ENCODE results near the gene PDE3A.
"Not testable (repeated sequence)": the region's sequence is repeated elsewhere in the genome, so short reads cannot be mapped to it uniquely, and the experiment has no call there.

The PDE3A gene

DNA sequence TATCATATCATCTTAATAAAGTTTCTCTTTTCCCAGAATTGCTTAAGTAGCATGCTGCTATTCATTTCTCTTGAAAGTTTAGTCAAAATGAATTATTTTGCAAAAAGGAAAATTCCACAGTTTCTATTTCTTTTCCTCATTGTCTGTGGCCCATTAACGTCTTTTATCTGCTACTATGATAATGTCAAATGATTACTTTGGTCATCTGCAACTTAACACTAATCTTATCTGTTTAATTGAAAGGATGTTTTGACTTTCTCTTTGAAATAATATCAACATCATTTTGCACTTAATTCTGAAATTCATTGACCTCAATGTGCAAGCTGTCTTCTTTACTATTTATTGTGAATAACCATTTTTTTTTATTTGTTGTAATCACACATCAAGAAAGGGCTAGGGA lies 180.3 kb downstream of the PDE3A start:
- no peak for DNase-seq (ENCODE audit: low read depth, low spot score)

- DNase-seq (ENCODE audit: low read depth, low spot score): peak; percentile 55
Observed at GRCh38 chr12:20549108-20549719, 180.9 kb downstream of the PDE3A start.

GRCh38 chr12:20551742-20552442 lies 183.6 kb downstream of the PDE3A start:
- DNase-seq (ENCODE audit: low read depth, low spot score): not testable (repeated sequence)

- DNase-seq (ENCODE audit: low read depth, low spot score): not testable (repeated sequence)
Observed at GRCh38 chr12:20552586-20552985, 184.2 kb downstream of the PDE3A start.

DNA sequence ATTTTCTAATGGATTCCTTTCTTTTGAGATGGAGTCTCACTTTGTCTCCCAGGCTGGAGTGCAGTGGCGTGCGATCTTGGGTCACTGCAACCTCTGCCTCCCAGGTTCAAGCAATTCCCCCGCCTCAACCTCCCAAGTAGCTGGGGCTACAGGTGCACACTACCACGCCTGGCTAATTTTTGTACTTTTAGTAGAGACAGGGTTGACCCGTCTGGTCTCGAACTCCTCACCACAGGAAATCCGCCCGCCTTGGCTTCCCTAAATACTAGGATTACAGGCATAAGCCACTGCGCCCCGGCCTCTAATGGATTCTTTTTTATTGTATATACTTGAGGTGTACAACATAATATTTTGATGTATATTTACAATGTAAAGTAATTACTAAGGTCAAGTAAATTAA lies 186.7 kb downstream of the PDE3A start:
- DNase-seq (ENCODE audit: low read depth, low spot score): no peak

- DNase-seq (ENCODE audit: low read depth, low spot score): no peak
Observed at GRCh38 chr12:20555771-20556170, 187.4 kb downstream of the PDE3A start.

GRCh38 chr12:20557096-20557495 lies 188.8 kb downstream of the PDE3A start:
- DNase-seq (ENCODE audit: low read depth, low spot score): no peak

- no peak for DNase-seq (ENCODE audit: low read depth, low spot score)
Observed at GRCh38 chr12:20560935-20561334, 192.6 kb downstream of the PDE3A start.

DNA sequence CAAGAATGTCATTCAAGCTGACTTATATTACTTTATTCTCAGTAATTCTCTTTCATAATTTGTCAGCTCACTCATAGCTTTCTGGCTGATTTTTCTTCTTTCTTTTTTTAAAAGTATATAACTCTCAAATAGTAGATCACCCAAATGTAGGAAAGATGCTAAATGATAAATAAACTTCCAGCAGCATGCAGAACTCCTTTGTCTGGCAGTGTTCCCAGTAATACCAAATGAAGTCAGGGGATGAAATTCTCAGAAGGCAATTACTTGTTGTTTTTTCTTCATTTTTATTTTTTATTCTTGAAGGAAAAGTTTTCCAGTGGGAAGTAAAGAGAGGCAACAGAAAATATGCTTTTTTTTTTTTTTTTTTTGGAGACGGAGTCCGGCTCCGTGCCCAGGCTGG lies 193.5 kb downstream of the PDE3A start:
- DNase-seq (ENCODE audit: low read depth, low spot score): peak; percentile 10

GRCh38 chr12:20567413-20567812 lies 199.1 kb downstream of the PDE3A start:
- no peak for DNase-seq (ENCODE audit: low read depth, low spot score)

DNA sequence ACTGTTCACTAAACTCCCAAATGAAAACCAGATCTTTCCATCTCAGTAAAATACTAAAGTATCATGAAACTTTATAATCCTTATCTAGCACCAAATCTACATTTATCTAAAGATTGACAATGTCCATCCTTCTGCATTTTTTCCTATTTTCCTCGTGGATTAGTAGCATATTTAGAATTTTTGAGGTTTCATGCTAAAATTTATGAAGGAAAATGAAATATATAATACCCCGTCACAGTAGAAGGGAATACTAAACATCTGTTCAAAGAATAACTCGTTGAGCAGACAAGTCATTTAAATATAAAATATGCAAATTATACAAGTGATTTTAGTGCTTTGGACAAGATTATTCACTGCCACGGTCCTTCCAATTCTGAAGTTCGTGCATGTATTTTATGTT lies 204.1 kb downstream of the PDE3A start:
- no peak for DNase-seq (ENCODE audit: low read depth, low spot score)

- DNase-seq (ENCODE audit: low read depth, low spot score): no peak
Observed at GRCh38 chr12:20576528-20576927, 208.2 kb downstream of the PDE3A start.

DNA sequence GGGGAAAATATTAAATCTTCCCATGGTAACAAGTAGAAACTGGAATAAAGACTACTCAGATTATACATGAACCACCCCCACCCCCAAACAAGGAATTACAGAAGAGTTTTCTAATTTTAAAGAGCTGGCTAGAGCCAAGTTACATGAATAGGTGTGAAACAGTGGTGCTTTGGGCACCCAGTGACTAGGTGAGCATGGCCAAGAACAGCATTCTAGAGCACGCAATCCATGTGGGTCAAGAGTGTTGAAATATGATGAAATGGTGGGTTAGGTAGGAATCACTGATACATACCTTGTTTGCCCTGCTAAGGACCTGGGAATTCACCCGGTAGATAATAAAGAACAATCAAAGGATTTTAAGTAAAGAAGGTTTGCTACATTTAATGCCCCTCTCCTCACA lies 208.7 kb downstream of the PDE3A start:
- DNase-seq (ENCODE audit: low read depth, low spot score): no peak

DNA sequence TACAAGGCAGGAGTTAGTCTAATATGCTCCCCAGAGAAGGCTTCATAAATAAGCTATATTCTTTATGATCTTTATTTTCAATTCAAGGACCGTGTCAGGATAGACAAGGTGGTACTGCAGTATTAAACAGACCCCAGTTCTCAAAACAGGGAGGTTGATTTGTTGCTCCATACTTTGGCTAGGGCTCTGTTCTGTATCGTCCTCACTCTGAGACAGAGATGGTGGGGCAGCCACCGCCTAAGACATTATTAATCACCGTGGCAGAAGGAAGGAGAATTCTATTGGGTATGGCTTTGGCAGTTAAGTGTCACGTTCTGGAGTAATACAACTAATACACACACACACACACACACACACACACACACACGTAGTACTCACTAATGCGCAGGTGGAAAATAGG lies 209.8 kb downstream of the PDE3A start:
- DNase-seq (ENCODE audit: low read depth, low spot score): no peak

DNA sequence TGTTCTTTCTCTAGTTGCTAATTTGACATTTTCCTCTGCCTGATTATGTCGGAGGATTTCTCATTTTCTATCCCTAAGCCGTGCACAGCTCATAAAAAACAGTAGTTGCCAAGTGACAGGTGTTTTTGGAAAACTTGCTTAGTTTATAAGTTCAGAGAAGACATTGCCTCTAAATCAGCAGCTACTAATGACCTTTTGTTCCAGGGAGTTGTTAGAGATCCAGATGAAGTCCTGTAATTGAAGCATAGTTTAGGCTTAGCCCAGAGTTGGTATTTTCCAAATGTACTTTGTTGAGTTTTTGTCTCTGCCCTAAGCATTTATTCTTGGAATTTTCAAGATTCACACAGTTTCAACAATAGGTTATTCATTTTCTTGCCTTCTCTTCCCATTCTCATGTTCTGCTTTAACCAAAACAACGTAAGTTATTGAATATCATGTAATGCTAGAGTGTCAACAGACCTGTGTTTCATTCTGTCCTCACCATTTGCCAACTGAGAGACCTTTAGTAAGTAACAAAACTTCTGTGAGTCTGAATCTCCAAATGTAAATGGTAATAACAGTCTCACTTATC lies 216.8 kb downstream of the PDE3A start:
- DNase-seq (ENCODE audit: low read depth, low spot score): no peak

DNA sequence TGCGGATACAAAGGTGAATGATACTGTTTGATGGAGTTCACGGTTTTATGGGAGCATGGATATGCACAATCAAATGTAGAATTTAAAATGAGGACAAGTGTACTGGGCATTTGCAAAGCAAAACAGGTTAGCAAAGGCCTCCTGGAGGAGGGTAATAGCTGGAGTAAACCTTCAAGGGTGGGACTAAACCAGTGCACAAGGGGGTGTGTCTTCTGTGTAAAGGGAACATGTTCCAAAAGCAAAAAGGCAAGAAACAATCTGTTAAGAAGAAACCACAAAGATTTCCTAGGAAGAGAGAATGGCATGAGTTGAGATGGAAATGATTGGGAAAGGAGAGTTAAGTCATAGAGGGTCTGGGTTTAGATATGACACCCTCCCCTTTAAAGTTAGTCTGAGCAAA lies 217.6 kb downstream of the PDE3A start:
- DNase-seq (ENCODE audit: low read depth, low spot score): no peak

GRCh38 chr12:20588042-20588441 lies 219.7 kb downstream of the PDE3A start:
- DNase-seq (ENCODE audit: low read depth, low spot score): peak; percentile 31

DNA sequence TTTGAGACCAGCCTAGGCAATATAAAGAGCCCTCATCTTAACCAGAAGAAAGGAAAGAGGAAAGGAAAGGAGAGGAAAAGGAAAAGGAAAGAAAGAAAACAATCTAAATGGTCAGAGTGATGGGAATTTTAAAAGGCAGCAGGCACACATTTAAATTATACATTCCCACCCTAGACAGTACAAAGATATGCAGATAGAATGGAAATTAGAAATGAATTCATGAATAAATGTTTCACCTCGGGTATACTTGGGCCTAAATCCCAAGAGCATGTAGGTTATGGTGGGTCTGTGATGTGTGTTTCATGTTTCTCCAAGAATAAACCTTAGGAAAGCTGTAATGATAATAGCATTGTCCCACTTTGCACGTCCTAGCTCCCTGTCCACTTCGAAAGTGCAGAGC lies 222.2 kb downstream of the PDE3A start:
- no peak for DNase-seq (ENCODE audit: low read depth, low spot score)

GRCh38 chr12:20592556-20592955 lies 224.2 kb downstream of the PDE3A start:
- no peak for DNase-seq (ENCODE audit: low read depth, low spot score)

GRCh38 chr12:20593611-20594010 lies 225.3 kb downstream of the PDE3A start:
- no peak for DNase-seq (ENCODE audit: low read depth, low spot score)

GRCh38 chr12:20596061-20596460 lies 227.7 kb downstream of the PDE3A start:
- no peak for DNase-seq (ENCODE audit: low read depth, low spot score)

DNA sequence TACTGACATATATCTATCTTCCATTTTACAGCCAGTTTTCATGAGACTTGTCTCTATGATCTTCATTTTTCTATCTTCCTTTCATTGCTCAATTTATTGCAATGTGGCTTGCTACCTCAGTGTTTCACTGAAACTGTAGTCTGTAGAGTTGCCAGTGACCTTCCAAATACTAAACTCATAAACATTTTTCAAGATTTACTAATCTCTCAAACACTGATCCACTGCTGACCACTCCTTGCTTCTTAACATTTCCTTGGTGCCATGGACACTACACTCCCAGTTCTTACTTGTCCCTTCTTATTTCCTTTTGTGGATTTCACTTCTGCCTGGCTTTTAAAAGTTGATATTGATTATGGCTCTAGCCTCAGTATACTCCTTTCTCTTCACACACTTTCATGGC lies 231.4 kb downstream of the PDE3A start:
- DNase-seq (ENCODE audit: low read depth, low spot score): no peak

DNA sequence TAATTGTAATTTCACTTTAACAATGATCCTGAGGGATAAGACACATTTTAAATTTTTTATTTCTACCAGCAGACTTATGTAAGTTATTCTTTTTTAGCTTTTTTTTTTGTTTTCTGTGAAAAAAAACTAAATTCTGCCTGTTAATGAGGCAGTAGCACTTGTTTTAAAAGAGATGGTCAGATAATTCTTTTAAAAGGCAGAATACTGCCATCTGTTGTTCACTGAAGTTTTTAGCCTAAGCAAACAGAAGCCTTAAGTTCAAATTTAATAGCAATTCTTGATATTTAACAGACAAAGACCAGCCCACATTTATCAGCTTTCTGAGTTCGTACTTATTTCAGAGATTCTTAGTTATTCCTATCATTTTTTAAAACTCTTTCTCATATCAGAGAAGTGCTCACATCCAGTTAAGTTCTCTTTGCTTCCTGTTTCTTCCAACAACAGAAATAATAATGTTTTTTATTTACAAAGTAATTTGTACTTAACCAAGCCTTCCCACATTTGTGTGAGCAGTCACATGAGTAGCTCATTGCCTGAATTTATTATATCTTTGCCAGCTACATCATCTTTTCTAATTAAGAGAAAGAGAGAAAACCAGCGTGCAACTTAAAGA lies 233.4 kb downstream of the PDE3A start:
- DNase-seq (ENCODE audit: low read depth, low spot score): peak; percentile 63
